GM10847 (cell line): Measurements from ENCODE around the gene SPRR2F.

Experiments
- POLR2A ChIP-seq: IDR thresholded peaks from 2 replicates; pipeline ENCODE4 v1.6.1; 2011; ENCODE audit not compliant: insufficient read length; ENCODE audit errors: extremely low read depth

SPRR2F gene, protein sequence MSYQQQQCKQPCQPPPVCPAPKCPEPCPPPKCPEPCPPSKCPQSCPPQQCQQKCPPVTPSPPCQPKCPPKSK

DNA sequence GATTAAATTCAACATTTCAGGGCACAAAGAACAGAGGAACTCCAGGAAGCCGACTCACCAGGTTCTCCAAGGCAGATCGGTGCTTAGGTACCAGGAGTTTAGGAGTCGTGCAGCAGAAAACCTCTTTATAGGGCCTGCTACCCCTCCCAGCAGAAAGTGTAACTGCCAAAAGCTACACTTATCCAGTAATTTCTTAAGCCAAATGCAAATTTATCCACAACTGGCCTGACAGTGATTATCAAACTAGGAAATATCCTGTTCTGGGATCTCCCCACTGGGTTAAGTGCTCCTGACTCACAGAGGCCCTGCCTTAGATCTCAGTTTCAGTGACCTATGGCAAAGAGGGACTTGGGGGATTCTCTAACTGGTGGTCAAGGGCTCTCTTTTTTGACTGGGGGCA lies at the start of gene SPRR2F:
Gene SPRR2F (minus strand): TSS at position 101 of the 400 bp plus-strand sequence. CDS start 783 bp downstream, outside the sequence.
- TF ChIP-seq POLR2A: no peak

DNA sequence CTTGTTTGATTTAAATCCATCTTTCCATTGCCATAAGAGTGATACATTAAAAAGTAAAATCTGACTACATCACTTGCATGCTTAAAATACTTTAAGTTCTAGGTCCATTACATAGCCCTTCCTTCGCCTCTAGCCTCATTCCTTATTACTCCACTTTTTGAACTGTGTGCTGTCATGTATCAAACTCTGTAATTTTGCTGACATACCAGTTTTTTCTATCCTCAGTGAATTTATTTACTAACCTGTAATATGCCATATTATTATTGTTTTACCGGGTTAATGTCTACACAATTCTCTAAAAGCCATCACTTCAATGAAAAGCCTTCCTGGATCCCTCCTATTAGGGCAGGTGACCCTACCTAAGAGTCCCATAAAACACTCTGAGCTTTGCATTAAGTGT lies 42.2 kb upstream of the SPRR2F start:
- no peak for TF ChIP-seq POLR2A

DNA sequence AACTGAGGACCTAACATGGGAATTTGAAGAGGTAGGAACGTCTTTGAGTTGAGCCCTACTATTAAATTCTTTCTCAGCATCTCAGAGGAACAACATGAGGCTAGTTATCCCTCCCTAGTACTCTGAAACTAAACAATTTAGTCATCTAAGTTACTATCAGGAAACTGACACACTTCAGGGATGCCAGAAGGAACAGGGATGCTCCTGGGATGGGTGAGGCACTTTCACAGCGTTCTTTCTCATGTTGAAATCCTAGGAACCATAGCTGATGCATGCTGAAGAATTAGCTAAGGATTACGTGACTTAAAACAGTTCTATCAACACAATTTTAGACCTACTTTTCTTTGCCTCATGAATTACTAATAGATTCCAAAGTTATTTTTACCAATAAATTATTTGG lies 39.2 kb upstream of the SPRR2F start:
- TF ChIP-seq POLR2A: no peak

DNA sequence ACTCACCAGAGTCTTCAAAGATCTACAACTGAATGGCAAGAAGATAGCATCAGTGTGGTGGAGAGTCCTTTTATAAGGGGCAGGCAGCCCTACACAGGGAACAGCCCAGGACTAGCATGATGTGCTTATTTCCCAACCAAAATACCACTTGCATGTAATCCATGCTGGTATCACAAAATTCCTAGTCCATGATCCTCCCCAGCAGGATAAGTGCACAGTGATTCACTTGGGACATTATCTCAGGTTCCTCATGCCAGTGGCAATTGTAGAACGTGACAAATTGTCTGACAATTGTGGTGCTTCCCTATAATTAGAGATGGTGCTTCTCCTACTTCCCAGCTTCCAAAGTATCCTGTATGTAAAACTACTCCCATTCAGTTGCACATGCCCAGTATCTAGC lies 37.5 kb upstream of the SPRR2F start, which contains the start of gene SPRR2G:
Gene SPRR2G (minus strand): TSS at position 45 of the 400 bp plus-strand sequence. CDS start 780 bp downstream, outside the sequence.
- TF ChIP-seq POLR2A: no peak

DNA sequence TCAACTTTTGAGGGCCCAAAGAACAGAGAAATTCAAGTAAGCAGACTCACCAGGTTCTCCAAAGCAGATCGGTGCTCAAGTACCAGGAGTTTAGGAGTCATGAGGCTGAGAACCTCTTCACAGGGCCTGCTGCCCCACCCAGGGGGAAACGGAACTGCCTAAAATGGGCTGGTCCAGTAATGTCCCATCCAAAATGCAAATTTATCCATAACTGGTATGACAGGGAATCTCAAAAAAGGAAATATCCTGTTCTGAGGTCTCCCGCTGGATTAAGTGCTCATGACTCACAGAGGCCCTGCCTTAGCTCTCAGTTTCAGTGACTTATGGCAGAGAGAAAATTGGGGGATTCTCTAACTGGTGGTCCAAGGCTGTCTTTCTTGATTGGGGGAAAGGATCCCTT lies 28.1 kb upstream of the SPRR2F start:
- no peak for TF ChIP-seq POLR2A

DNA sequence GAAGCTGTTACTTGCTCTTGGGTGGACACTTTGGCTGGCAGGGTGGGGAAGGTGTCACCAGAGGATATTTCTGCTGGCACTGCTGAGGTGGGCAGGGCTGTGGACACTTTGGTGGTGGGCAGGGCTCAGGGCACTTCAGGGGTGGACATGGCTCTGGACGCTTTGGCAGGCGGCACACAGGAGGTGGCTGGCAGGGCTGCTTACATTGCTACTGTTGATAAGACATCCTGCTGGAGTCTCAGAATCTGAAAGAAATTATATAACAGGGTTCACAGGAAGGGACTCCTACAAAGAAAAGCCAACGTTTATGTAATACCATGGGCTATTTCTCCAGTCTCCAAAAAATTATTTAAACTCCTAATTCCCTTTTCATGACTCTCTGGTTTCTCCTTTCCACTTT lies 27.2 kb upstream of the SPRR2F start:
- TF ChIP-seq POLR2A: no peak

DNA sequence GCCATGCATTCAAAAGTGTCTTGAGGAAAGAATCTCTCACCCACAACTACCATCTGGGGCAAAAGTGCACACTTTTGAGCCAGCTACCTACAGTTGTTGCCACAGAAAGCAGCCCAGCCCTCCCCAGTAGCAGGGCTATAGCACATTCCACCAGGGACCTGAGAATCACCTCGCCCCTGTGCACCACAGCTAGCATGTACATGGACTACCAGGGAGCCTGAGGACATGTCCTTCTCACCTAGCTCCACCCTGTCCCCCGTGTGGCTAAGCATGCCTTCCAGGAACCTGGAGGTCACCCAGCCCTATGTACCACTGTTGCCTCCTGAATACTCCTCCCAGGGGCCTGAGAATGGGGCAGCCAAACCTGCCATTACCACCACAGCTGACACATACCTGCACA lies 20.4 kb upstream of the SPRR2F start:
- no peak for TF ChIP-seq POLR2A

DNA sequence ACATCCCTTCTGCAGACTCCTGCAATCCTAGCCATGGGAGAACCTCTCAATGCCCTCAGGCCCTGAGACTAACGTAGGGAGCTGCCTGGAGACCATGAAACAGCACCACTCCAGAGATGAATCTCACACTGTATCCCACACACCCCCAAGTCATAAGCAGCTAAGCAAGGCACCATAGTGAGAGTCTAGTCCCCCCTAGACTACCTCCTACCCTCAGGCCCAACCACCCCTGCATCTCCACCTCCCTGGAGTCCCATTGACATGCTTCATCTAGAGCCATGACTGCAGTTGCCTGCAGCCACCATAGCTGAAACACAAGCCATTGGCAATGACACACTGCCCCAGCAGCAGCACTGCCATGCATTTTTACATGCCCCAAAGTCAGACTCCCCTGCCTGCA lies 20.0 kb upstream of the SPRR2F start:
- no peak for TF ChIP-seq POLR2A

DNA sequence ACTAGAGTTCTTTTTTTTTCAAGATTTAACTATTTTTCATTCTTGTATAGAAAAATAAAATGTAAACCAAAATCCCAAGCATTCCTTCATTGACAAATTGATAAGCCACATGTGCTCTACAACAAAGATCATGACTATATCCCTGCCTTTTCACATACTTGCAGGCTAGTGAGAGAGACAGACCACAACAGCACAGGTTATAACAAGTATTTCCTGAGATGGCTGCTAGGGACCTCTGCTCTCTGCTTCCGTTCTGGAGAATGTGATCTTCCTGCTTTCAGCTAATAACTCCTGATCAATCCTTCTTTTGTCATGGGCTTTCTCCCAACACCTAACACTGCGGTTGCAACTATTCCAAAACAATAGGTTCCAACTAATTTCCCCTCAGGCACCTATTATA lies 14.0 kb upstream of the SPRR2F start:
- no peak for TF ChIP-seq POLR2A

DNA sequence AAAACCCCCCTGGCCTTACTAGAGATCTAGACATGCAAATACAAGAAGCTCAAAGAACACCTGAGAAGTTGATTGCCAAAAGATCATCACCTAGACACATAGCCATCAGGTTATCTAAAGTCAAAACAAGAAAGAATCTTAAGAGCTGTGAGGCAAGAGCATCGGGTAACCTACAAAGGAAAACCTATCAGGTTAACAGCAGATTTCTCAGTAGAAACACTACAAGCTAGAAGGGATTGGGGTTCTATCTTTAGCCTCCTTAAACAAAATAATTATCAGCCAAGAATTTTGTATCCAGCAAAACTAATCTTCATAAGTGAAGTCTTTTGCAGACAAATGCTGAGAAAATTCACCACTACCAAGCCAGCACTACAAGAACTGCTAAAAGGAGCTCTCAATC lies 12.2 kb upstream of the SPRR2F start:
- no peak for TF ChIP-seq POLR2A

DNA sequence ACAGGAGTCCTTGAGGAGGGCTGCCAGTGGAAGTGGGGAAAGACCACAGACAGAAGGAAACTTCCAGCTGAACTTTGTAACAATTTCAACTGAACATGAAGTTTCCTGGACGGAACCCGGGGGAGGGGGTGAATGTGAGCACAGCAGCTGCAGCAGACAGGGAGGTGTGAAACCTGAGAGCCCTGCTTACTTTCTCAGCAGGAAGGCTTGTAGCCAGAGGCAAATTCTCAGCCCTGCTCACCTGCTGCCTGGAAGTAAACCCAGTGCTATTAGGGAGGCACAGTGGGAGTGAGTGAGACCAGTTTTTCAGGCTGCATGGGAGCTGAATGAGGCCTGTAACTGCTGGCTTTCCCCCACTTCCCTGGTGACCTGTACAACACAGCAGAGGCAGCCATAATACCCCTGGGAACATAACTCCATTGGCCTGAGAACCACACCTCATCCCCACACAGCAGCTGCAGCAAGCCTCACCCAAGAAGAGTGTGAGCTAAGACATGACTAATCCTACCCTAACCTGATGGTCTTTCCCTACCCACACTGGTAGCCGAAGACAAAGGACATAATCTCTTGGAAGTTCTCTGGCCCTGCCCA lies 9.6 kb upstream of the SPRR2F start:
- TF ChIP-seq POLR2A: no peak

DNA sequence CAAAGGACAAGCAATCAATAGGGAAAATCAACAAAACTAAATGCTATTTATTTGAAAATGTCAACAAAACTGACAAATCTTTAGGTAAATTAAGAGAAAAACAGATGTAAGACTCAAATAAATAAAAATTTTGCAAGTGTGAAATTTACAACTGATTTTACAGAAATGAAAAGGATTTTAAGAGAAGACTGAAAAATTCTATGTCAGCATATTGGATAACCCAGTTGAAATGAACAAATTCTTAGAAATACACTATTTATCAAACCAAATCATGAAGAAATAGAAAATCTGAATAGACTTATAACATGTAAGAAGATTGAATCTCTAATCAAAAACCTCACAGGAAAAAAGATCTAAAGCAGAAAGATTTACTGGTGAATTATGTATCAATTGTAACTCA lies 7.6 kb upstream of the SPRR2F start:
- TF ChIP-seq POLR2A: no peak

DNA sequence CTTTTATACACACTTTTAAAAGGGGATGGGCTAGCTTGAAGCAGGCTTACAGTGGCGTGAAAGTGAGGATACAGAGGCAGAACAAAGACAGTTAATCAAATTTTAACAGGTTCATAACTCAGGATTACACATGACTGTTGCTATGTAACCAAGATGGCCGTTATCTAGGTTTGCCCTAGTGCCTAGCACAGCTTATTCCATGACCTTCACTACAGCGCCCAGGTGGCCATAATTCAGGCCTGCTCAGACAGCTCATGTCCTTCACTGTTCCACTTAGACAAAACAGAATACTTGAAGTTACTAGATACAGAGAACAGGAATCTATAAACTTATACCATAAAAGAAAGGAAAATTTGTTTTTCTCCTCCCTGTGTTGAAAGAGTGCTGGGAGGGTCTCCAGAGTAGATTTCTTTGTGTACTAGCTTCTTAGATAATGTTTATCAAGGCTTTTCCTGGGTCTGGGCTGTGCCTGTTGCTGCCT lies 6.2 kb upstream of the SPRR2F start:
- TF ChIP-seq POLR2A: no peak

DNA sequence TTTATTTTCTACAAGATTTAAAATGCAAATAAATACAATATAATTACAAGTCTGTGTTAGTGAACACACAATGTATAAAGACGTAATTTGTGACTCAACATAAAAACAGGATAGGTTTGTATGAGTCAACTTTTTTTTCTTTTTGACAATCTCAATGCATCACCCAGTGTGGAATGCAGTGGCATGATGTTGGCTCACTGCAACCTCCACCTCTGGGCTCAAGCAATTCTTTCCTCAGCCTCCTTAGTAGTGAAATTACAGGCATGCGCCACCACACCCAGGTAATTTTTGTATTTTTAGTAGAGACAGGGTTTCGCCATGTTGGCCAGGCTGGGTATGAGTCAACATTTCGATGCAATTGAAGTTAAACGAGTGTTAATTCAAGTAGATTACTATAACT lies 13.1 kb downstream of the SPRR2F start:
- no peak for TF ChIP-seq POLR2A

DNA sequence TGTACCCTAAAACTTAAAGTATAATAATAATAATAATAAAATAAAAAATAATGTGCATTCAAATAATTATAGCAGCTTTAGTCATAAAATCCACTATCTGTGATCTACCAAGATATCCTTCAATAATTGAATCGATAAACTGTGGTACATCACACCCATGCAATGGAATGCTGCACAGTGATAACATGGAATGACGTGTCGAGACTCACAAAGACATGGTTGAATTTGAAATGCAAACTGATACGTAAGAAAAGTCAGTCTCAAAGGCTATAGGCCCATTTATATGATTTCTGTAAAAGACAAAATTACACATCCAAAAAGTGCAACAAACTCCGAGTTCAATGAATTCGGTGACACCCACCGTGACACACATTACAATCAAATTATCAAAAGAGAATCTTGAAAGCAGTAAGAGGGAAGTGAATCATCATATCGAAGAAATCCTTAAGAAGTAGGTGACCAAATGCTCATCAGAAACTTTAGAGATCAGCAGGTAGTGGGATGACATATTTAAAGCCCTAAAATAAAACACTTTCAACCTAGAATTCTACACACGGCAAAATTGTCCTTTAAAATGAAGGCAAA lies 13.8 kb downstream of the SPRR2F start:
- no peak for TF ChIP-seq POLR2A

DNA sequence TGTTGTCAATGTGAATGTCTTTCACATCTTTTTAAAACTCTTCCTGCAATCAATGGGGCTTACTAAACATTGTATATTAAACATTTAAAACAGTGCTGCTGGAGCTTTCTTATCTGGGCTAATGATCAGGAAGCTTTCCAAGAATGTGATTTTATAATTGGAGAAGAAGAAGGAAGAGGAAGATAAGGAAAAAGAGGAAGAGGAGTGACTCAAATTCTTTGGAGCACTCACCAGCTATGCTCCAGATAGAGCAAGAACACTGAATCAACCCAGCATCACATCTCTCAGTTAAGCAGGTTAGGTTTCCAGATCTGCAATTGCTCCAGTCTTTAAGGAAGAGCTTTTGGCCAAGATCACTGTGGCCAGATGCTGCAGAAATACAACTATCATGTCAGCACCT lies 17.6 kb downstream of the SPRR2F start:
- no peak for TF ChIP-seq POLR2A

DNA sequence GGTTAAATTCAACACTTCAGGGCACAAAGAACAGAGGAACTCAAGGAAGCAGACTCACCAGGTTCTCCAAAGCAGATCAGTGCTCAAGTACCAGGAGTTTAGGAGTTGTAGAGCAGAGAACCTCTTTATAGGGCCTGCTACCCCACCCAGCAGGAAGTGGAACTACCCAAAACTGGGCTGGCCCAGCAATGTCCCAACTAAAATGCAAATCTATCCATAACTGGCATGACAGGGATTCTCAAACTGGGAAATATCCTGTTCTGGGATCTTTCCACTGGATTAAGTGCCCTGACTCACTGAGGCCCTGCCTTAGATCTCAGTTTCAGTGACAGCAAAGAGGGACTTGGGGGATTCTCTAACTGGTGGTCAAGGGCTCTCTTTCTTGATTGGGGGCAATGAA lies 18.9 kb downstream of the SPRR2F start, which contains the start of gene SPRR2E:
Gene SPRR2E (minus strand): TSS at position 101 of the 400 bp plus-strand sequence. CDS start 775 bp downstream, outside the sequence.
- TF ChIP-seq POLR2A: no peak

DNA sequence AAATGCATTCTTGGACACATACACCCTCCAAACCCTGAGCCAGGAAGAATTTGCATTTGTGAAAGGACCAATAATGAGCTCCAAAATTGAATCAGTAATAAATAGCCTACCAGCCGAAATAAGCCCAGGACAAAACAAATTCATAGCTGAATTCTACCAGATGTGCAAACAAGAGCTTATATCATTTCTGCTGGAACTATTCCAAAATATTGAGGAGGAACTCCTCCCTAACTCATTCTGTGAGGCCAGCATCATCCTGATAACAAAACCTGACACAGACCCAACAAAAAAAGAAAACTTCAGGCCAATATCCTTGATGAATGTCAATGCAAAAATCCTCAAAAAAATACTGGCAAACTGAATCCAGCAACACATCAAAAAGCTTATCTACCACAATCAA lies 25.7 kb downstream of the SPRR2F start:
- TF ChIP-seq POLR2A: no peak
